Bronchial epithelial cell (primary cell): Measurements from ENCODE around the gene MAPKBP1. TPM values are rescaled to one million over a fixed set of nuclear protein-coding genes. Genes with fewer than 3 reads are reported as not detected.

Experiments used
- DNase-seq: peaks from one replicate; pipeline ENCODE4 v3.0.0-alpha.2; 2010; ENCODE audit warnings: low read depth
- FAIRE-seq: peaks from 2 replicates; lab custom pipeline; 2011; peaks lifted over from hg19 to GRCh38; lab: Jason Lieb, UNC
- H3K27me3 ChIP-seq: 2 replicates; pipeline ENCODE4 v1.5.1; 2011; ENCODE audit warnings: low read length; ENCODE audit not compliant: control insufficient read depth, insufficient read depth
- H3K36me3 ChIP-seq: 2 replicates; pipeline ENCODE4 v1.5.1; 2011; ENCODE audit warnings: low read length; ENCODE audit not compliant: control insufficient read depth, insufficient read depth
- H3K4me3 ChIP-seq: 2 replicates; pipeline ENCODE4 v1.5.1; 2011; ENCODE audit warnings: mild to moderate bottlenecking, low read depth, low read length, control low read depth
- CTCF ChIP-seq: IDR thresholded peaks from 2 replicates; pipeline ENCODE4 v1.5.1; 2011; ENCODE audit warnings: mild to moderate bottlenecking, moderate library complexity, low read length, control low read depth, inconsistent platforms; ENCODE audit not compliant: insufficient read depth, severe bottlenecking
- total RNA-seq: library from RNA; depleted of rRNA; stranded (reverse); fragments of >200 nt; gene quantifications from 2 replicates; pipeline ENCODE4 v1.2.1, GENCODE V29; 2014

MAPKBP1 gene
- total RNA-seq, 1 donor from 2014 or later = 12.9 TPM

GRCh38 chr15:41853831-41854230 is 79.5 kb downstream of the MAPKBP1 start:
- FAIRE-seq (no peak), DNase-seq (no peak)
- Histone ChIP-seq H3K27me3 (no peaks in the 10 kb centered on the region), H3K36me3 (no peaks in the 10 kb centered on the region), H3K4me3 (no peak overlapping the region)
- TF ChIP-seq CTCF = no peak

DNA sequence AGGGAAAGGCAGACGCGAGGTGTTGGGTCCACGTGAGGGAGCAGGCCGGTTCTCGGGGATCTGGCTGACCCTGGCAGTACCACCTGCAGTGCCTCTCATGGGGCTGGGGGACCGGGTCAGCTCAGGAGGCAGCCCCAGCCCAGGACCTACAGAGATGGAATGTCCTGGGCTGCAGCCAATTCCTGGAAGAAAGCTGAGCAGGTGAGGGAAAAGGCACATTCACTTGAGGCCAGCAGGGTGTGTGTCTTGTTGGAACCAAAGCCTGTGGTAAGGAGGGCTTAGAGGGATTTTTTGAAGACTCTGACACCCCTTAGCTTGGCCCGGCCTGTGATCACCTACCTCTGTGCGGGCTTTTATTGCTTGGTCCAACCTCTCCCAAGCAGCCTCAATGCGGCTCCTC is 80.2 kb downstream of the MAPKBP1 start:
- H3K4me3 ChIP-seq = no peak overlapping the region
- DNase-seq (no peak), FAIRE-seq (no peak)
- H3K27me3 ChIP-seq = no peaks in the 10 kb centered on the region
- TF ChIP-seq CTCF = no peak
- H3K36me3 ChIP-seq = no peaks in the 10 kb centered on the region

GRCh38 chr15:41855261-41855961 is 81.1 kb downstream of the MAPKBP1 start:
- Histone ChIP-seq H3K36me3 (no peaks in the 10 kb centered on the region), H3K27me3 (no peaks in the 10 kb centered on the region), H3K4me3 (no peak overlapping the region)
- no peak for FAIRE-seq
- no peak for TF ChIP-seq CTCF
- DNase-seq = no peak

DNA sequence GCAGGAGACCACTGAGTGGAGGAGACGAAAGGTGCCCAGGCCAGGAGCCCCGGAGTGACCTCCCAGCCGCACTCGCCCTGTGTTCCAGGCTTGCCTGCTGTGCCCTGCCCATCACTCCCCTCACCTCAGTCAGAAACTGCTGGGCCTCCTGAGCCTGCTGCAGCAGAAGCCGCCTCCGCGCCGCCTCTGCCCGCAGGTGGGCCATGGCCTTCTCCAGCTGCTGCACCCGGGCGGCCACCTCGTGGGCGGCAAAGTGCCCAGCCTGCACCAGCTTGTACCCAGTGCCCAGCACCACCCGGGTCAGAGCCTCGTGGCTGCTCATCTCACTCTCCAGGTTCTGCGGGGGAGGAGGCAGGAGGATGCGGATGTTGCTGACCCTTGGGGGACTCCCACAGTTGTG is 82.0 kb downstream of the MAPKBP1 start:
- Histone ChIP-seq H3K36me3 (no peaks in the 10 kb centered on the region), H3K4me3 (no peak overlapping the region), H3K27me3 (no peaks in the 10 kb centered on the region)
- FAIRE-seq = no peak
- no peak for TF ChIP-seq CTCF
- no peak for DNase-seq

GRCh38 chr15:41856716-41857115 is 82.4 kb downstream of the MAPKBP1 start:
- H3K4me3 ChIP-seq = no peak overlapping the region
- H3K27me3 ChIP-seq = no peaks in the 10 kb centered on the region
- no peaks in the 10 kb centered on the region for H3K36me3 ChIP-seq
- FAIRE-seq (no peak), DNase-seq (no peak)
- TF ChIP-seq CTCF = no peak

DNA sequence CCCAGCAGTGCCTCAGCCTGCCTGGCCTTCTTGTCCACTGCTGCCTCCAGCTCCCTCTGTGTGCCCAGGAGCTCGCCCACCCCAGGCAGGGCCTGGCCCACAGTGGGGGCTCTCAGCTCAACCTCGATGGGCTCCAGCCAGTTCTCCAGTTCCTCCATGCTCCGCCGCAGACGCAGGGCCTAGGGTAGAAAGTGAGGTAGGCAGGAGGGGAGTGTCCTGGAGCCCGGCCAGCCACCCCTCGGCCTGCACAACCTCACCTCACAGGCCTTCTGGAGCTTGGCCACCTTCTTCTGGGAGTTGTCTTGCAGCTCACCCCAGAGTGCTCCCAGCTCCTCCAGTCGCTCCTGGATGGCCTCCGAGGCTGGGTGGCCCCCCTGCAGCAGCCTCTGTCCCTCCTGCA is 83.0 kb downstream of the MAPKBP1 start:
- Histone ChIP-seq H3K4me3 (no peak overlapping the region), H3K27me3 (no peaks in the 10 kb centered on the region), H3K36me3 (no peaks in the 10 kb centered on the region)
- TF ChIP-seq CTCF = no peak
- DNase-seq (no peak), FAIRE-seq (no peak)
